Endothelial cell (in vitro differentiated cells): ENCODE data around the gene CD14. TPM values are rescaled to one million over a fixed set of nuclear protein-coding genes. Genes with fewer than 3 reads are reported as not detected.
"Not testable (repeated sequence)": the region's sequence is repeated elsewhere in the genome, so short reads cannot be mapped to it uniquely, and the experiment has no call there.

Experiments used
- DNase-seq: peaks from one replicate; pipeline ENCODE4 v3.0.0; 2021; ENCODE audit warnings: low spot score
- H3K27ac Mint-ChIP-seq: one replicate; pipeline ENCODE4 v1.8.0; 2021; ENCODE audit warnings: mixed read lengths, inconsistent platforms; ENCODE audit not compliant: unreplicated experiment
- H3K27me3 Mint-ChIP-seq: one replicate; pipeline ENCODE4 v1.8.0; 2021; ENCODE audit warnings: mild to moderate bottlenecking, moderate library complexity, mixed read lengths, inconsistent platforms; ENCODE audit not compliant: unreplicated experiment
- H3K36me3 Mint-ChIP-seq: one replicate; pipeline ENCODE4 v1.8.0; 2021; ENCODE audit warnings: mild to moderate bottlenecking, low read depth, mixed read lengths, inconsistent platforms; ENCODE audit not compliant: unreplicated experiment
- H3K4me1 Mint-ChIP-seq: one replicate; pipeline ENCODE4 v1.8.0; 2021; ENCODE audit warnings: mild to moderate bottlenecking, mixed read lengths, inconsistent platforms; ENCODE audit not compliant: unreplicated experiment
- H3K4me3 Mint-ChIP-seq: one replicate; pipeline ENCODE4 v1.8.0; 2021; ENCODE audit warnings: mild to moderate bottlenecking, mixed read lengths, inconsistent platforms; ENCODE audit not compliant: unreplicated experiment
- H3K9me3 Mint-ChIP-seq: one replicate; pipeline ENCODE4 v1.8.0; 2021; ENCODE audit warnings: mixed read lengths, inconsistent platforms; ENCODE audit not compliant: unreplicated experiment
- total RNA-seq: library from RNA; stranded (reverse); fragmentation: NEBNext Ultra II Directional; extraction: Animal tissue kit (Norgen Biotek cat#: 25700); gene quantifications from one replicate; pipeline ENCODE4 v1.2.1, GENCODE V29; 2021; ENCODE audit not compliant: unreplicated experiment
- TF ChIP-seq, protein P1 (sequence below): fragments of 200-600 bp; sonication (generic); IDR thresholded peaks from one replicate; pipeline ENCODE4 v1.5.0; 2021; ENCODE audit warnings: antibody characterized with exemption; ENCODE audit not compliant: unreplicated experiment

The CD14 gene
- total RNA-seq, 1 donor from 2014 or later: not detected

DNA sequence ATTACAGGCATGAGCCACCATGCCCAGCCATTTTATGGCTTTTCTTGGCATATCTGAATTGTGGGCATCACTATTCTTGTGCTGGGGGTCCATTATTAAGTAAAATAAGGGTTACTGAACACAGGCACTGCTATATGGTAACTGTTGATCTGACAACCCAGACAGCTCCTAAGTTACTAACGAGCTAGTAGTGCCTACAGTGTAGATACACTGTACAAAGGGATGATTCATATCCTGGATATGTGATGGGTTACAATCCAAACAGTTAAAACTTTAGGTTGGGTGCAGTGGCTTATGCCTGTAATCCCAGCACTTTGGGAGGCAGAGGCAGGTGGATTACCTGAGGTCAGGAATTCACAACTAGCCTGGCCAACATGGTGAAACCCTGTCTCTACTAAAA, 4.3 kb downstream of the CD14 start:
- no peaks in the 10 kb centered on the region for H3K27me3 Mint-ChIP-seq
- peaks cover 19% of the 10 kb centered on the region for H3K9me3 Mint-ChIP-seq
- no peak overlapping the region for H3K27ac Mint-ChIP-seq
- DNase-seq: no peak
- TF ChIP-seq, protein P1, sequence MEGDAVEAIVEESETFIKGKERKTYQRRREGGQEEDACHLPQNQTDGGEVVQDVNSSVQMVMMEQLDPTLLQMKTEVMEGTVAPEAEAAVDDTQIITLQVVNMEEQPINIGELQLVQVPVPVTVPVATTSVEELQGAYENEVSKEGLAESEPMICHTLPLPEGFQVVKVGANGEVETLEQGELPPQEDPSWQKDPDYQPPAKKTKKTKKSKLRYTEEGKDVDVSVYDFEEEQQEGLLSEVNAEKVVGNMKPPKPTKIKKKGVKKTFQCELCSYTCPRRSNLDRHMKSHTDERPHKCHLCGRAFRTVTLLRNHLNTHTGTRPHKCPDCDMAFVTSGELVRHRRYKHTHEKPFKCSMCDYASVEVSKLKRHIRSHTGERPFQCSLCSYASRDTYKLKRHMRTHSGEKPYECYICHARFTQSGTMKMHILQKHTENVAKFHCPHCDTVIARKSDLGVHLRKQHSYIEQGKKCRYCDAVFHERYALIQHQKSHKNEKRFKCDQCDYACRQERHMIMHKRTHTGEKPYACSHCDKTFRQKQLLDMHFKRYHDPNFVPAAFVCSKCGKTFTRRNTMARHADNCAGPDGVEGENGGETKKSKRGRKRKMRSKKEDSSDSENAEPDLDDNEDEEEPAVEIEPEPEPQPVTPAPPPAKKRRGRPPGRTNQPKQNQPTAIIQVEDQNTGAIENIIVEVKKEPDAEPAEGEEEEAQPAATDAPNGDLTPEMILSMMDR: no peak
- peaks cover 2% of the 10 kb centered on the region for H3K4me1 Mint-ChIP-seq
- peaks cover 17% of the 10 kb centered on the region for H3K36me3 Mint-ChIP-seq
- no peak overlapping the region for H3K4me3 Mint-ChIP-seq

DNA sequence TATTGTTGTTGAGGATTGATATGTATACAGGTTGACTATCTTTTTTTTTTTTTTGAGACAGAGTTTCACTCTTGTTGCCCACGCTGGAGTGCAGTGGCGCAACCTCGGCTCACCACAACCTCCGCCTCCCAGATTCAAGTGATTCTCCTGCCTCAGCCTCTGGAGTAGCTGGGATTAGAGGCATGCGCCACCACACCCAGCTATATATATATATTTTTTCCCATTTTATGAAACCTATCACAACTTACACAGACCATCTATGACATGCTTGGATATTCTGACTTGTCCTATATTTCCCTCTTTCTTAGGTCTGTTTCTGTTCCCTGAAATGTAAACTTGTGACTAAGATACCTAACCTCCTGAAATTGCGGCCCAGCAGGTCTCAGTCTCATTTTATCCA, 5.0 kb downstream of the CD14 start:
- TF ChIP-seq, protein P1: no peak
- H3K4me3 Mint-ChIP-seq: peak overlapping the region; percentile 70
- peaks cover 17% of the 10 kb centered on the region for H3K36me3 Mint-ChIP-seq
- peaks cover 19% of the 10 kb centered on the region for H3K9me3 Mint-ChIP-seq
- H3K27me3 Mint-ChIP-seq: no peaks in the 10 kb centered on the region
- H3K4me1 Mint-ChIP-seq: peaks cover 2% of the 10 kb centered on the region
- no peak for DNase-seq
- H3K27ac Mint-ChIP-seq: no peak overlapping the region

DNA sequence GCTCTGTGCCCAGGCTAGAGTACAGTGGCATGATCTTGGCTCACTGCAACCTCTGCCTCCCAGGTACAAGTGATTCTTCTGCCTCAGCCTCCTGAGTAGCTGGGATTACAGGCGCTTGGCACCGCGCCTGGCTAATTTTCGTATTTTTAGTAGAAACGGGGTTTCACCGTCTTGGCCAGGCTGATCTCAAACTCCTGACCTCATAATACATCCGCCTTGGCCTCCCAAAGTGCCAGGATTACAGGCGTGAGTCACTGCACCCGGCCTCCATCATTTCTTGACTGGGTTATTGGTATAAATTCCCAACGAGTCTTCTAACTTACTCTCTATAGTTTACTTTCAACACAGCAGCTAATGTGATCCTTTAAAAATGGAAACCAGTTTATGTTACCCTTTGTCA, 8.1 kb downstream of the CD14 start:
- not testable (repeated sequence) for H3K4me3 Mint-ChIP-seq, H3K27me3 Mint-ChIP-seq, H3K4me1 Mint-ChIP-seq, DNase-seq, H3K27ac Mint-ChIP-seq
- Mint-ChIP-seq H3K36me3 (peaks cover 15% of the 10 kb centered on the region), H3K9me3 (peaks cover 10% of the 10 kb centered on the region)

DNA sequence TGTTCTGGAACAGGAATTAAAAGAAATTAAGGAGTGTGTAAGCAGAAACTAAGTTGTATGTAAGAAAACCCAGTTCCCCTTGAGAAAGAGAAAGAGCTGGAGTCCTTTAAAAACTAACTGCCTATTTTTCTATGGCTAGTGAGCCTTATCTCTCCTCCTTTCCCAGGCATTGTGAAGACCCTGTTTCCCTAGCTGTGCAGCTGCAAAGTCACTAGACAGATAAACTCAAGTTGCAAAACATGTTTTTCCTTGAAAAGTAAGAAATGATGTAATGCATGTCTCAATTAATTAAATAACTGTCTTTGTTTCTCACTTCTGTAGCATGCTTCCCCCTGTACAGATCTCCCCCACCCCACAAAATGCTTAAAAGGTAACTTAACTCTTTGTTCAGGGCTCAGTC, 9.9 kb downstream of the CD14 start:
- not testable (repeated sequence) for H3K9me3 Mint-ChIP-seq, H3K27me3 Mint-ChIP-seq, DNase-seq, H3K4me3 Mint-ChIP-seq, H3K27ac Mint-ChIP-seq, H3K4me1 Mint-ChIP-seq
- H3K36me3 Mint-ChIP-seq: peaks cover 13% of the 10 kb centered on the region

DNA sequence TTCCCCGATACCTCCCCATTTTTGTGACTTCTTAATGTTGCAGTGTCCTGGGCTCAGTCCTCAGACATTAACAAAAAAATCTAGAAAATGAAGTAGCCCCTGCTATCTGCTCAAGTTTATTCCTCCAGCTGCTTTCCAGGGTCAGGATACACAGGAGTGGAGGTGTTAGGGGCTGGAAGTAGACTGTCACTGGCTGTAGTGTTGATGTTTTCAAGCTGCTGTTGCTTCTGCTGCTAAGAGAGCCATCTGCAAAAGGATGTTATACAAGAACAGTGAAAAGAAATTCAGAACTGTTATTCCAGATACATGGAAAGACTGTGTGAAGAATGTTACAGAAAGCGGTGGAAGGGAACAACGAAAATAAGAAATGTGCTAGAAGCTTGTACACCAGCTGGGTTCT, 10.7 kb downstream of the CD14 start:
- TF ChIP-seq, protein P1: no peak
- peaks cover 5% of the 10 kb centered on the region for H3K9me3 Mint-ChIP-seq
- no peak overlapping the region for H3K27ac Mint-ChIP-seq
- no peak overlapping the region for H3K4me3 Mint-ChIP-seq
- H3K36me3 Mint-ChIP-seq: peaks cover 12% of the 10 kb centered on the region
- no peak for DNase-seq
- H3K4me1 Mint-ChIP-seq: peaks cover 2% of the 10 kb centered on the region
- H3K27me3 Mint-ChIP-seq: no peaks in the 10 kb centered on the region

DNA sequence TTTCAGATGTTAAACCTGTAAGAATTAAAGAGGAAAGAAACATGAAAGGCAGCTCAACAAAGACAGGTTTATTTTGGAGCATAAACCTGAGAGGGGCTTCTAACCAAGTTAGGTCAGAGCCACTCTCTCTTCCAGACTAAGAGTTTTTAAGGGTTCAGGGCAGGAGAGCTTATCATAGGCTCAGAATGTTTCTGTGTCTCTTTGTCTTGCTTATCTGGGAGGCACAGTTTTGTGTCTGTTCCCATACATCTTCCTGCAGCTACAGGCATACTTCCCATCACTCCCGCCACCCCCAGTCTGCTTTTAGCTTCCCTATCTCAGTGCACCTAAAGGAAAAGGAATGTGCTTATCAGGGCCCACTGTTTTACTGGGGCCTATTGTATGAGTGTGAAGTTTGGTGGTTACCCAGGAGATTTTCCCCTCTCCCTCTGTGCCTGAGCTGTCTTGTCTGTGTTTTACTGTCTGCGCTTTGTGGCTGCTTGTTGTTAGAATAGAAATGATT, 21.9 kb downstream of the CD14 start:
- Mint-ChIP-seq H3K27ac (peak overlapping the region; percentile 99), H3K9me3 (peaks cover 10% of the 10 kb centered on the region), H3K4me3 (peak overlapping the region; percentile 2)

More for the DNA sequence above, 21.9 kb downstream of the CD14 start:
- TF ChIP-seq, protein P1: no peak
- H3K4me1 Mint-ChIP-seq: peaks cover 18% of the 10 kb centered on the region
- H3K27me3 Mint-ChIP-seq: peaks cover 11% of the 10 kb centered on the region
- peaks cover 16% of the 10 kb centered on the region for H3K36me3 Mint-ChIP-seq
- DNase-seq: peak; percentile 43
